Fibroblast of the aortic adventitia (primary cell): ENCODE results near the gene ANG. TPM values are rescaled to one million over a fixed set of nuclear protein-coding genes. Genes with fewer than 3 reads are reported as not detected.
"Not testable (repeated sequence)": the region's sequence is repeated elsewhere in the genome, so short reads cannot be mapped to it uniquely, and the experiment has no call there.

Source experiments
- DNase-seq: peaks from one replicate; pipeline ENCODE4 v3.0.0-alpha.2; 2010; ENCODE audit warnings: low read depth
- H3K4me3 ChIP-seq: 2 replicates; pipeline ENCODE4 v1.5.1; 2011; ENCODE audit warnings: low read depth, mild to moderate bottlenecking, control low read depth, low read length, moderate library complexity
- CTCF ChIP-seq: IDR thresholded peaks from 2 replicates; pipeline ENCODE4 v1.5.1; 2011; ENCODE audit warnings: mild to moderate bottlenecking, low read length, control low read depth, inconsistent platforms; ENCODE audit not compliant: insufficient read depth
- total RNA-seq: library from RNA; depleted of rRNA; stranded (reverse); fragments of >200 nt; gene quantifications from 2 replicates; pipeline ENCODE4 v1.2.3, GENCODE V29; 2012; ENCODE audit warnings: low replicate concordance

The ANG gene
- total RNA-seq, 1 donor = 4.8 TPM

- no peak for TF ChIP-seq CTCF
- DNase-seq = no peak
- H3K4me3 ChIP-seq = no peak overlapping the region
Observed at GRCh38 chr14:20661197-20661596, 27.4 kb upstream of the ANG start.

GRCh38 chr14:20662968-20663732, 25.4 kb upstream of the ANG start:
- peak; percentile 72 for DNase-seq
- peak; percentile 51 for TF ChIP-seq CTCF
- peak overlapping the region; percentile 42 for H3K4me3 ChIP-seq

GRCh38 chr14:20666400-20666961, 22.1 kb upstream of the ANG start:
- not testable (repeated sequence) for DNase-seq, H3K4me3 ChIP-seq

DNA sequence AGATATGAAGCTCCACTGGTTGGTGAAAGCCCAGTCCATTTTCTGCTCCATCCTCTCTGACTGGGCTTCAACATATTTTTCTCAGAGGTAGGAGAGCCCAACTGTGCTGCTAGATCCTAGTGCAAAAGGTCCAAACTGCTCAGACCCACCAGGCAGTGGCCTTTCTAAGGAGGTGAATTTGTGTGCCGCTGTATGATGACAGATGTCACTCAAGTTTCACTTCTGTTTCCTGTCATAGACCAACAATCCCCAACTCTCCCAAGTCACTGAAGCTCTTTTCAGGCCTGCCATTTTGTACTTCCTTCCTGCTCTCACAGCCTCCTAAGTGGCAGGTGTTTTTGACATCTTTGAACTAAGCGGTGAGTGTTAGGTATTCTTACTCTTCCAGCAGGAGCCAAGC, 20.6 kb upstream of the ANG start:
- no peak overlapping the region for H3K4me3 ChIP-seq
- no peak for TF ChIP-seq CTCF
- no peak for DNase-seq

- H3K4me3 ChIP-seq = no peak overlapping the region
- no peak for DNase-seq
- no peak for TF ChIP-seq CTCF
Observed at GRCh38 chr14:20668969-20669368, 19.6 kb upstream of the ANG start.

- TF ChIP-seq CTCF = no peak
Observed at GRCh38 chr14:20671597-20672283, 16.8 kb upstream of the ANG start.

DNA sequence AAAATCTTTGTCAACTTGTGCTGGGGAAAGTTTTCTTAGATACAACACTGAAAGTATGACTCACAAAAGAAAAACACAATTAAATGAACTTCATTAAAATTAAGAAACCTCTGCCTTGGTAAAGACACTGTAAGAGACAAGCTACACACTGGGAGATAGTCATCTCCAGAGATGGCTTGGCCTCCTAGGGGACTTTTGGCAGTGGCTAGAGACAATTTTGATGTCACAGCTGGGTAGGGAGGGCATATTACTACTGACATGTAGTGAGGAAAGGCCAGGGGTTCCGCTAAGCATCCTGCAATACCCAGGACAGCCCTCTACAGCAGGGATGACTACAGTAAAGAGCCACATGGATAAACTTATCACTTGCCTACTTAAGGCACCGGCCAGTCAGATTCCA, 12.9 kb upstream of the ANG start:
- TF ChIP-seq CTCF = no peak
- no peak for DNase-seq

More at GRCh38 chr14:20671597-20672283, 16.8 kb upstream of the ANG start:
- no peak for DNase-seq
- H3K4me3 ChIP-seq = no peak overlapping the region

More for the DNA sequence above, 12.9 kb upstream of the ANG start:
- H3K4me3 ChIP-seq = no peak overlapping the region
